NCI-H69 (cell line): ENCODE data around the gene HIVEP3.
A peak's percentile ranks its signal among the peaks of the same experiment; 100 is the strongest.

Source experiments
- DNase-seq: peaks from one replicate; lab custom pipeline; 2025; lab: John Stamatoyannopoulos, UW

HIVEP3 gene

GRCh38 chr1:41497056-41497440 lies 421.7 kb downstream of the HIVEP3 start:
- DNase-seq: no peak

GRCh38 chr1:41496080-41497055 lies 422.4 kb downstream of the HIVEP3 start:
- DNase-seq: peak; percentile 73

- DNase-seq: peak; percentile 63
Measured at GRCh38 chr1:41495210-41495948, 423.3 kb downstream of the HIVEP3 start.

DNA sequence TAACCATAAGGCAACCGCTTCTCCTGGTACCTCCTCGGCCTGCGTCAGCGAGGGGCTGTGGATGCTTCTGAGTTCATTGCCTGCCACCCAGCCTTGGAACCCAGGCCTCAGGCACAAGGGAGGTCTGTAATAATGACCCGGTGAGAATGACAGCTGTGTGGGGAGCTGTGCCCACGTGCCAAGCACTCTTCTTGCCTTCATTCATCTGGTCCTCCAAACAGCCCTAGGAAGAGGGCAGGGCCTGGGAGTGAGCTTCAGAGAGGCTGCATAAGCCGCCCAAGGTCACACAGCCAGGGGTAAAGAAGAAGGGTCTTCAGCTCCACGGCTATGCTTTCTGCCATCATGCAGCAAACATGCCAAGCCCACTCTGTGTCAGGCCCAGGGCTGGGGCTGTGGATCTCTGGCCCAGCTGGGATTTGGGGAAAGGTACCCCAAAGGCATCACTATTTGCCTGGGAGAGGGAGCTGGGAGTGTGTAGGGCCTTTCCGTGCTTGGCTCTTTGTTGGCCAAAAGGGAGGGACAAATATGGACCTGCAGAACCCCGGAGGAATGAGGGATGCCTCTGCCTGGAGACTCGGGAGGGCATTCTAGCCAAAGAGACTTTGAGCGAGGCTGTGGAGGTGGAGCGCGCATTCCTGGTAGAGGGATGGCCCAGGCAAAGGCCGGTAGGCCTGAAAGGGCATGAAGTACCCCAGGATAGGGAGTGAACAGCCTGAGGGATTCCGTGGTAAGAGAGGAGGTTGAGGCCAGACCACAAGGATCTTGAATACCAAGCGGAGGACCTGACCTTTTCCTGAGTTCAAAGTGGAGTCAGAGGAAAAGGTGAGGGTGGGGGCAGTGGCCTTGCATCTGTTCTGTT lies 424.1 kb downstream of the HIVEP3 start:
- no peak for DNase-seq

GRCh38 chr1:41493626-41494350 lies 424.9 kb downstream of the HIVEP3 start:
- DNase-seq: no peak

GRCh38 chr1:41493117-41493536 lies 425.6 kb downstream of the HIVEP3 start:
- no peak for DNase-seq

DNA sequence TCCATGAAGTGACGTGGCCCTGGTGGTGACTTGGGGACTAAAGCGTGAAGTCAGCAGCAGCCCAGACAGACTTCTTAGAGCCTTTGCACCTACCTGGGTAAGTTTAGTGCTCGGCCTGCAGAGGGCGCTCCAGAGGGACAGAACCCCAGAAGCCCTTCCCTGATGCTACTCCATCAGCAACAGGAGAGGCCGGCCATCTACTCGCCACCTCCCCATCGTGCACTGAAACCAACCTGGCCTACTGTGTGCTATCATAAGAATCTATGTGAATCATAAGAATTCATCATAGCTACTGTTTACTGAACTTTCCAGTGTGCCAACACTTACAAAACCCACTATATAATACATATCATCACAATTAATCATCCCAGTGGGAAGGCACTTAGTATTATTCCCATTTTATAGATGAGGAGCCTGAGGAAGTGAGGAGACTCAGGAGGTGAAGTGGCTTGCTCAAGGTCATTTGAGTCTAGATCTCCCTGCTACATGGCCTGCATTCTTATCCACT lies 426.3 kb downstream of the HIVEP3 start:
- peak; percentile 35 for DNase-seq

DNA sequence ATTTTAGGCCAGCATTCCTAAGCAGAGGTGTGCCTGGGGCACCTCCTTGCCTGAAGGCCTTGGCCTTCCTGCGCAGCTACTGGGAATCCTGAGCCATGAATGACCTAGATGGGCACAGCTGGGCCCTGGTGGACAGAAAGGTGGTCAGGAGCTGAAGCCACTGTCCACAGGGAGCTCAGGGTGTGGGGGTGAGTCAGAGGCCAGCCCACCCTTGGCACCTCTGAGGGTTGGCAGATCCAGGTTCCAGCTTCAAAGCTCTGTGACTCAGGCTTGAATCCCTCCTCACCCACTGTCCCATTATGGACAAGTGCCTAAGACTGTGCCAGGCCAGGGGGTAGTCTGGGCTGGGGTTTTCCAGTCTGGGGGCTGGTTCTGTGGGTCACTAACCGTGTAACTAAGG lies 427.8 kb downstream of the HIVEP3 start:
- DNase-seq: no peak

DNA sequence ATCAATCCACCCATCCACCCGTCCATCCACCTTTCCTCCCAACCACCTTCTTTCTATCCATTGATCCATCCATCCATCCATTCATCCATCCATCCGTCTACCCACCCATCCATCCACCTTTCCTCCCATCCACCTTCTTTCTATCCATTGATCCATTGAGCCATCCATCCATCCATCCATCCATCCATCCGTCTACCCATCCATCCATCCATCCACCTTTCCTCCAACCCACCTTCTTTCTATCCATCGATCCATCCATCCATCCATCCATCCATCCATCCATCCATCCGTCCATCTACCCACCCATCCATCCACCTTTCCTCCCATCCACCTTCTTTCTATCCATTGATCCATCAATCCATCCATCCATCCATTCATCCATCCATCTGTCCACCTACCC lies 429.2 kb downstream of the HIVEP3 start:
- DNase-seq: no peak

DNA sequence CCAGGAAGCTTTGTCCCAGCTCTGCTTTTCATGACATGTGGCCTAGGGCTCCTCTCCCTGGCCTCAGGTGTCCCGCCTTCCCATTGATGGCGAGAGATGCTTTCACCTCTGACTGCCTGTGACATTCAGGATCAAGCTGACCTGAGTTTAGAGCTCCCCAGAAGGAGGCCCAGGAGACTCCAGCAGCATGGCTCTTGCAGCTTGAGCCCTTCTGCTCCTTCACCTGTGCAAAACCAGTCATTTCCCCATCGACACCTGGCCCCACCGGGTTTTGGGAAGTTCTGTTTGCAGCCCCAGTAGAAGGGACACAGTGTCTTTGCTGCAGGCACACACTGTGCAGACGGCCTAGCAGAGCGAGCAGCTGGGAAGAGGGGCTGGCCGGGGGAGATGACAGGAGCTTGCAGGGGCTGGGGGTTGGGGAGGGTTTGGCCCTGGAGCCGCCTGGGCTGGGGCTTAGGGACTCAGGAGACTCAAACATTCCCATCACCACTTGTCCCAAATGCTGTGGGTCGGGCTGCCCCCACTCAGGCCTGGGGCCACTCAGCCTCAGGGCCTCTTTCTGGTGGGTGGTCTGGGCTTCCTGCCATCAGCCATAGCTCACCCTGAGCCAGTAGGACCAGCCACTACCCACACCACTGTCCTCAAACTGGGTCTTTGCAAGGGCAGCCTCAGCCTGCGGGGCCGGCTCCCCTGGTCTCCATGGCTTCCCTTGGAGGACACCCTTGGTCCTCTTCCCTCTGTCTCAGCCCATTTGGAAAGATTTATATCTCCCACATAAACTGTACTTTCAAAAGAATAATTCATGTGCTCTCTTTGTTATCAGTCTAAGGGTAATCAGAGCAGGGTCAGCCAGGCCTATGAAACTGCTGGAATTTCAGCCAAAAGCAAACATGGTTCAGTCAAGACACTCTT lies 430.4 kb downstream of the HIVEP3 start:
- no peak for DNase-seq

DNA sequence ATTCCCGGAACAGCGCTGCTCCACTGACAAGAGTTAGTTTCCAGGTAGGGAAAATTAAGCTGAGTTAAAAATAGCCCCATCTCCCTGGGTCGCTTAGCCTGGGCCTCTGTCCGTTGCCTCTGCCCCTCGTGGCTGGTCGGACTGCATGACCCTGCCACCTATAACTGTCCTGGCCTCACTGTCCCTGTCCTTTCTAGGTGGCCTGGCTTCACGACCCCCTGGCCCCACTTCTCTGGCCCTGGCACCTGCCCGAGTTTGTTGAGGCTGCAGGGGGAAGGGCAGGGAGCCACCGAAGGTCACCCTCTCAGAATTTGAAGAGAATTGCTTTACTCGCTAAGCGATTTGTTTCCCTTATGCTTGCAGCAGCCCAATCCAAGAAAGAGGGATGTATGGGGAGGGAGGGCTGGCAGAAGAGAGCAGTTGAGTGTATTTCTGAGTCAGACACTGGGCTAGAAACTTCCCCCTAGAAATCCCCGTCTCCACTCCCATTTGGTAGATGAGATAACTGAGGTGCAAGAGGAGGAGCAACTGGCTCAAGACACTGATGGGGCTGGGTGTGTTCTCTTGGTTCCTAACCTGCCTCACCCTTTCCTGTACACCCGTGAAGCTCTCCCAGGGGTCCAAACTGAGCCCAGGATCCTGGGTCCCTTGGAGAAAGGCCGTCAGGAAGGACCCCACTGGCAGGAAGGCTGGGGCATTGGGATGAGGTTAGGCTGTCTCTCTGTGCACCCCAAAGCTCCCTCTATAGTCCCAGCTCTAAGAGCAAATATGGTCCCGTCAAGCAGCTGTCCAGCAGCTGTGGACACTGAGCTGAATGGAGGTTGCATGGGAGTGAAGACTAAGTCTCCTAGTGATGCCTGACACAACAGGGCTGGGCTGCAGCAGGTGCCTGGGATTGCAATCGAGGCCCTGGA lies 431.3 kb downstream of the HIVEP3 start:
- no peak for DNase-seq

DNA sequence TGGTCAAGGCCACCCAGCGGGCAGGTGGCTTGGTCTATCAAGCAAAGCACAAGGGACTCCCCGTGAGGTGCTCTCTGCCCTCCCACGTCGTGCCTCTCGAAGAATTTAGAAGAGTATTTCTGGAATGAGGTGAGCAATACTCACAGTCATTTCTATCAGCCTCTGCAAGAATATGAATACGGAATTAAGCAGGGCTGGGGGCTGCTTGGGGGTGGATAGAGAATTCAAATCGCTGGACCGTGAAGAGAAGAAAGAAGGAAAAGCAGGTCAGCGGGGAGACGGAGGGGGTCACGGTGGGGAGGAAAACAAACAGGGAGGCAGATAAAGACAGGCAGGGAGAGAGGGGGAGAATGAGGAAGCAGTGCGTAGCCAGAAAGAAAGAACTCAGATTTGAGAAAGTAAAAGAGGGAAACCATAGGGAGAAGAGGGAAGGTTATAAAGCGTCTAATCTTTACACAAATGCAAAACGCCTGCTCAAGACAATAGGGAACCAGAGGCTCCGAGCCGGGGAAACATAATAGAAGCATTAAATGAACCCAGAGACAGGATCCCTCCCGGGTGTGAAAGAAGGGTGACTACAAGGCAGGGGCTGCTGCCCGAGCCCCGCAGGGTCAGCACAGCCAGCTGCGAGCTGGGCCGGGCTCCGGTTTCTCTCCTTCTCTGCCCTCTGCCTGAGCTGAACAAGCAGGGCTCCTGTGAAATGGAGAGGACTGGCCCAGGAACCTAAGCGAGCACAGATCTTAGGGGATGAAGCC lies 432.2 kb downstream of the HIVEP3 start:
- DNase-seq: peak; percentile 45

GRCh38 chr1:41486053-41486370 lies 432.7 kb downstream of the HIVEP3 start:
- DNase-seq: no peak

- DNase-seq: no peak
Measured at GRCh38 chr1:41485605-41486004, 433.1 kb downstream of the HIVEP3 start.

- peak; percentile 93 for DNase-seq
Measured at GRCh38 chr1:41484402-41485241, 434.1 kb downstream of the HIVEP3 start, which contains the start of gene EDN2. TSS of gene EDN2 (minus strand) at chr1:41484683. CDS start at chr1:41484601, 82 bp downstream.

DNA sequence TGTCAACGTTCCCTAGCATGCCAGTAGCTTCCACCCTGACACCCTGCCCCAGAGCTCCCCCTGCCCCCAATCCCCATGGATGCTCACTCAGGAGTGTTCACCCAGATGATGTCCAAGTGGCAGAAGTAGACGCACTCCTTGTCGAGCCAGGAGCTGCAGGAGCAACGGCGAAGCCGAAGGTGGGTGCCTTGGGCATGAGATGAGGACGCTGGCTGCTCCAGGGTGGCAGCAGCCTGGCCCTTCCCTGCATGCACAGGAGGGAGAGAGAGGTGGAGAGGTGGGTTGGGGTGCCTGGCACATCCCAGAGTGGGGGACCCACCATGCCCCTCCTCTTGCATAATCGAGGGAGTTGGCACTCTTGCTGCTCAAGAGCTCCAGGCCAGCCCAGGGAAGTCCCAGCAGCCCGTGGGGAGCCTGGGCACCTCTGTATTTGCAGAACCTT lies 434.7 kb downstream of the HIVEP3 start:
- DNase-seq: no peak
